MM.1S (cell line): Measurements from ENCODE around the gene BCL6.

Source experiments
- DNase-seq: peaks from one replicate; pipeline ENCODE4 v3.0.0-alpha.2; 2015
- H2AFZ ChIP-seq: fragments of 300-600 bp; sonication (generic); 2 replicates; pipeline ENCODE4 v1.6.0; 2016; ENCODE audit warnings: antibody characterized with exemption, low read length
- H3F3A ChIP-seq: fragments of 300-600 bp; sonication (generic); 2 replicates; pipeline ENCODE4 v1.6.1; 2016; ENCODE audit warnings: mild to moderate bottlenecking, antibody characterized with exemption, low read length, moderate library complexity, mixed read lengths; ENCODE audit not compliant: insufficient read depth
- H3K27ac ChIP-seq: fragments of 300-600 bp; sonication (generic); 2 replicates; pipeline ENCODE4 v1.5.1; 2016; ENCODE audit warnings: mild to moderate bottlenecking, low read length
- H3K27me3 ChIP-seq: fragments of 300-600 bp; sonication (generic); replicated peaks from 2 replicates; pipeline ENCODE4 v1.6.0; 2016; ENCODE audit warnings: low read length; ENCODE audit not compliant: insufficient read depth
- H3K36me3 ChIP-seq: fragments of 300-600 bp; sonication (generic); replicated peaks from 2 replicates; pipeline ENCODE4 v1.6.1; 2016; ENCODE audit warnings: mild to moderate bottlenecking, low read length, mixed read lengths; ENCODE audit not compliant: insufficient read depth
- H3K4me1 ChIP-seq: fragments of 300-600 bp; sonication (generic); 2 replicates; pipeline ENCODE4 v1.6.1; 2016; ENCODE audit warnings: low read length, mixed read lengths
- H3K4me2 ChIP-seq: fragments of 300-600 bp; sonication (generic); 2 replicates; pipeline ENCODE4 v1.6.0; 2016; ENCODE audit warnings: low read depth, low read length
- H3K4me3 ChIP-seq: fragments of 300-600 bp; sonication (generic); 2 replicates; pipeline ENCODE4 v1.5.1; 2016; ENCODE audit warnings: low read length, mixed read lengths
- H3K79me2 ChIP-seq: fragments of 300-600 bp; sonication (generic); 2 replicates; pipeline ENCODE4 v1.6.1; 2016; ENCODE audit warnings: mixed run types, low read length, mixed read lengths
- H3K9ac ChIP-seq: fragments of 300-600 bp; sonication (generic); 2 replicates; pipeline ENCODE4 v1.6.1; 2016; ENCODE audit warnings: low read length, mixed read lengths
- H3K9me2 ChIP-seq: fragments of 300-600 bp; sonication (generic); replicated peaks from 2 replicates; pipeline ENCODE4 v1.6.1; 2016; ENCODE audit warnings: mild to moderate bottlenecking, low read length, mixed read lengths; ENCODE audit not compliant: insufficient read depth
- H3K9me3 ChIP-seq: fragments of 300-600 bp; sonication (generic); replicated peaks from 2 replicates; pipeline ENCODE4 v1.6.1; 2016; ENCODE audit warnings: mild to moderate bottlenecking, low read length, mixed read lengths; ENCODE audit not compliant: insufficient read depth
- H4K20me1 ChIP-seq: fragments of 300-600 bp; sonication (generic); 2 replicates; pipeline ENCODE4 v1.6.1; 2016; ENCODE audit warnings: mild to moderate bottlenecking, low read length, moderate library complexity, mixed read lengths; ENCODE audit not compliant: insufficient read depth
- EZH2 ChIP-seq: fragments of 300-600 bp; sonication (generic); optimal IDR thresholded peaks from 2 replicates; pipeline ENCODE3; 2017; ENCODE audit warnings: low read depth, mild to moderate bottlenecking, antibody characterized with exemption, low read length, mixed read lengths
- EZH2phosphoT487 ChIP-seq: fragments of 300-600 bp; sonication (generic); IDR thresholded peaks from 2 replicates; pipeline ENCODE4 v1.6.1; 2018; ENCODE audit warnings: antibody characterized with exemption, low read length
- TF ChIP-seq, protein P1 (sequence below): fragments of 300-600 bp; sonication (generic); IDR thresholded peaks from 2 replicates; pipeline ENCODE4 v1.5.1; 2016; ENCODE audit warnings: antibody characterized with exemption, low read length, mixed read lengths

BCL6 gene

GRCh38 chr3:187783098-187783497, 37.8 kb upstream of the BCL6 start:
- H2AFZ ChIP-seq: no peak overlapping the region
- no peak overlapping the region for H3K4me3 ChIP-seq
- no peaks in the 10 kb centered on the region for H3F3A ChIP-seq
- no peaks in the 10 kb centered on the region for H4K20me1 ChIP-seq
- H3K79me2 ChIP-seq: no peaks in the 10 kb centered on the region
- TF ChIP-seq EZH2phosphoT487 (no peak), EZH2 (no peak)
- TF ChIP-seq, protein P1, sequence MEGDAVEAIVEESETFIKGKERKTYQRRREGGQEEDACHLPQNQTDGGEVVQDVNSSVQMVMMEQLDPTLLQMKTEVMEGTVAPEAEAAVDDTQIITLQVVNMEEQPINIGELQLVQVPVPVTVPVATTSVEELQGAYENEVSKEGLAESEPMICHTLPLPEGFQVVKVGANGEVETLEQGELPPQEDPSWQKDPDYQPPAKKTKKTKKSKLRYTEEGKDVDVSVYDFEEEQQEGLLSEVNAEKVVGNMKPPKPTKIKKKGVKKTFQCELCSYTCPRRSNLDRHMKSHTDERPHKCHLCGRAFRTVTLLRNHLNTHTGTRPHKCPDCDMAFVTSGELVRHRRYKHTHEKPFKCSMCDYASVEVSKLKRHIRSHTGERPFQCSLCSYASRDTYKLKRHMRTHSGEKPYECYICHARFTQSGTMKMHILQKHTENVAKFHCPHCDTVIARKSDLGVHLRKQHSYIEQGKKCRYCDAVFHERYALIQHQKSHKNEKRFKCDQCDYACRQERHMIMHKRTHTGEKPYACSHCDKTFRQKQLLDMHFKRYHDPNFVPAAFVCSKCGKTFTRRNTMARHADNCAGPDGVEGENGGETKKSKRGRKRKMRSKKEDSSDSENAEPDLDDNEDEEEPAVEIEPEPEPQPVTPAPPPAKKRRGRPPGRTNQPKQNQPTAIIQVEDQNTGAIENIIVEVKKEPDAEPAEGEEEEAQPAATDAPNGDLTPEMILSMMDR: no peak
- no peaks in the 10 kb centered on the region for H3K4me1 ChIP-seq
- no peak overlapping the region for H3K4me2 ChIP-seq
- no peaks in the 10 kb centered on the region for H3K27me3 ChIP-seq
- DNase-seq: no peak
- no peaks in the 10 kb centered on the region for H3K9me2 ChIP-seq
- no peaks in the 10 kb centered on the region for H3K9me3 ChIP-seq
- no peaks in the 10 kb centered on the region for H3K36me3 ChIP-seq
- no peak overlapping the region for H3K27ac ChIP-seq
- no peak overlapping the region for H3K9ac ChIP-seq

DNA sequence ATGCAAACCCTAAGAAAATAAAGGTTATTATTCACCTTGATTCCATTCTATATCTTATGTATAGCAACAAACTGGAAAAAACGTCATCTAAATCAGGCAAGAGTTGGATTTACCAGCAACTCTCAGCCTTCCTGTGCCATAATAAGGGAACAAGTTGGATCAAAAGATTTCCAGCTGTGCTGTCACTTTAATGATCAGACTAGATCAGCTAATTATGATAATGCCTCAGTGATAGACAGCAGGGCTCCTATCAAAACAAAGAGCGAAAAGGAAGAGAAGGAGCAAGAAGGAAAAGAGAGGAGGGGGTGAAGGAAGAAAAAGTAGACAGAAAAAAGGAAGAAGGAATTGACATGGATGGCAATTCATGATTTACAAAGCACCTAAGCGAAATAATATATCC, 36.7 kb upstream of the BCL6 start:
- DNase-seq: no peak
- Histone ChIP-seq H3K4me1 (no peaks in the 10 kb centered on the region), H3K36me3 (no peaks in the 10 kb centered on the region), H3K9me3 (no peaks in the 10 kb centered on the region), H4K20me1 (no peaks in the 10 kb centered on the region), H3K4me3 (no peak overlapping the region), H3K27ac (no peak overlapping the region), H3K4me2 (no peak overlapping the region), H3K9me2 (no peaks in the 10 kb centered on the region), H3K27me3 (no peaks in the 10 kb centered on the region), H3K79me2 (no peaks in the 10 kb centered on the region), H3F3A (no peaks in the 10 kb centered on the region), H3K9ac (no peak overlapping the region), H2AFZ (no peak overlapping the region)
- TF ChIP-seq, protein P1: no peak
- TF ChIP-seq EZH2 (no peak), EZH2phosphoT487 (no peak)

DNA sequence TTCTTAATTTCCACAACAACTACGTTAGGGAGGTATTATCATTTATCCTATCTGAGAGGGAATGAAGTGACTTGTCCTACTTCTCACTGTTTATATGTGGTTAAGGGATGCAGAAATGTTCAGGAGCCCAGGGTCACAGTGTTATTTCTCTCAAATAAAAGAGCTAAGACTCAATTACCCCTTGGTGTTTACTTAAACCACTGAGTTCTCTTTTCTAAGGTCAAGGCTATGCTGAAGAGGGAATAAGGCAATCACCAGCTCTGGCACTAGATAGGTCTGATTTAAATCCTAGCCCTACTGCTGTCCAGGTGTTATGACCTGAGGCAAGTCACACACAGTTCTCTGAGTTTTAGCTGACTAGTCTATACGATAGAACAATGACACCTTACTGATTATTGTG, 35.7 kb upstream of the BCL6 start:
- Histone ChIP-seq H2AFZ (no peak overlapping the region), H3K36me3 (no peaks in the 10 kb centered on the region), H3K79me2 (no peaks in the 10 kb centered on the region), H4K20me1 (no peaks in the 10 kb centered on the region), H3K9me3 (no peaks in the 10 kb centered on the region), H3K4me3 (no peak overlapping the region), H3F3A (no peaks in the 10 kb centered on the region), H3K9ac (no peak overlapping the region), H3K27ac (no peak overlapping the region), H3K4me2 (no peak overlapping the region), H3K27me3 (no peaks in the 10 kb centered on the region), H3K4me1 (no peaks in the 10 kb centered on the region), H3K9me2 (no peaks in the 10 kb centered on the region)
- TF ChIP-seq, protein P1: no peak
- TF ChIP-seq EZH2phosphoT487: no peak
- no peak for TF ChIP-seq EZH2
- DNase-seq: no peak

DNA sequence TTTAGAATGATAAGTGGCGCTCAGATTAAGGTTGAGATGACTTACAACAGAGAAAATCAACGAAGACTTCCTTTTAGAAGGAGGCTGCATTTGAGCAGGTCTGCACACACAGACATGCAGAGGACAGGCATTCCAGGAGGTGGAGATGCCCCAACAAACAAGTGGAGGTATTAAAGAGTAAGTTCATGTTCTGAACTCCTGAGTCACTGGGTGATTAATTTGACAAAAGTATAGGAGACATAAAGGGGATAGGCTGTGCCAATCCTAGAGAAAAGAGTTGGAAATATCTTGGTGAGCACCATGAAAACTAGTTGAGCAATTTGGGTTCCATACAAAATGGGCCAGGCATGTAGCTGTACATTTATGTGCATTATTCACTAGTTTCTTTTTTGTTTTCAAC, 33.5 kb upstream of the BCL6 start:
- Histone ChIP-seq H3K4me1 (no peaks in the 10 kb centered on the region), H3K4me2 (no peak overlapping the region), H3K27me3 (no peaks in the 10 kb centered on the region), H3K36me3 (no peaks in the 10 kb centered on the region), H3K79me2 (no peaks in the 10 kb centered on the region), H2AFZ (no peak overlapping the region), H3K9me3 (no peaks in the 10 kb centered on the region), H3K9ac (no peak overlapping the region), H3K27ac (no peak overlapping the region), H3K9me2 (no peaks in the 10 kb centered on the region), H3K4me3 (no peak overlapping the region), H4K20me1 (no peaks in the 10 kb centered on the region), H3F3A (no peaks in the 10 kb centered on the region)
- no peak for TF ChIP-seq EZH2phosphoT487
- no peak for TF ChIP-seq EZH2
- TF ChIP-seq, protein P1: no peak
- DNase-seq: no peak
